Kidney epithelial cell (primary cell): Measurements from ENCODE around the gene LRRC49. TPM values are rescaled to one million over a fixed set of nuclear protein-coding genes. Genes with fewer than 3 reads are reported as not detected.
"Not testable (repeated sequence)": the region's sequence is repeated elsewhere in the genome, so short reads cannot be mapped to it uniquely, and the experiment has no call there.

Experiments used
- DNase-seq: peaks from one replicate; pipeline ENCODE4 v3.0.0-alpha.2; 2010; ENCODE audit warnings: low read depth
- H3K27me3 ChIP-seq: 2 replicates; pipeline ENCODE4 v1.6.0; 2011; ENCODE audit warnings: low read length; ENCODE audit not compliant: control insufficient read depth, insufficient read depth
- H3K36me3 ChIP-seq: 2 replicates; pipeline ENCODE4 v1.5.1; 2011; ENCODE audit warnings: low read length; ENCODE audit not compliant: control insufficient read depth, insufficient read depth
- H3K4me3 ChIP-seq: 2 replicates; pipeline ENCODE4 v1.5.1; 2011; ENCODE audit warnings: low read depth, mild to moderate bottlenecking, control low read depth, low read length
- CTCF ChIP-seq: IDR thresholded peaks from 2 replicates; pipeline ENCODE4 v1.5.1; 2011; ENCODE audit warnings: mild to moderate bottlenecking, moderate library complexity, low read length, control low read depth, inconsistent platforms; ENCODE audit not compliant: insufficient read depth, poor library complexity, severe bottlenecking
- total RNA-seq: library from RNA; depleted of rRNA; stranded (reverse); fragments of >200 nt; gene quantifications from 2 replicates; pipeline ENCODE4 v1.2.3, GENCODE V29; 2015

The LRRC49 gene
- total RNA-seq, 1 donor from 2014 or later, result 62.0 TPM

GRCh38 chr15:70920981-70921696, 28.5 kb downstream of the LRRC49 start:
- TF ChIP-seq CTCF, result no peak
- DNase-seq, result no peak
- Histone ChIP-seq H3K27me3 (no peaks in the 10 kb centered on the region), H3K36me3 (no peaks in the 10 kb centered on the region), H3K4me3 (no peak overlapping the region)

DNA sequence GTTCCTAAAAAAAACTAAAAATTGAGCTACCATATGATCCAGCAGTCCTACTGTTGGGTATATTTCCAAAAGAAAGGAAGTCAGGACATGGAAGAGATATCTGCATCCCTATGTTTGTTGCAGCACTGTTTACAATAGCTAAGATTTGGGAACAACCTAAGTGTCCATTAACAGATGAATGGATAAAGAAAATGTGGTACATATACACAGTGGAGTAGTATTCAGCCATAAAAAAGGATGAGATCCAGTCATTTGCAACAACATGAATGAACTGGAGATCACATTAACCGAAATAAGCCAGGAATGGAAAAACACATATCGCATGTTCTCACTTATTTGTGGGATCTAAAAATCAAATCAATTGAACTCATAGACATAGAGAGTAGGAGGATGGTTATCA, 29.5 kb downstream of the LRRC49 start:
- no peak for TF ChIP-seq CTCF
- H3K27me3 ChIP-seq, result no peaks in the 10 kb centered on the region
- no peaks in the 10 kb centered on the region for H3K36me3 ChIP-seq
- DNase-seq, result no peak
- H3K4me3 ChIP-seq, result no peak overlapping the region

GRCh38 chr15:70923311-70924080, 30.9 kb downstream of the LRRC49 start:
- no peak for TF ChIP-seq CTCF
- Histone ChIP-seq H3K27me3 (no peaks in the 10 kb centered on the region), H3K36me3 (no peaks in the 10 kb centered on the region), H3K4me3 (no peak overlapping the region)
- DNase-seq, result no peak

DNA sequence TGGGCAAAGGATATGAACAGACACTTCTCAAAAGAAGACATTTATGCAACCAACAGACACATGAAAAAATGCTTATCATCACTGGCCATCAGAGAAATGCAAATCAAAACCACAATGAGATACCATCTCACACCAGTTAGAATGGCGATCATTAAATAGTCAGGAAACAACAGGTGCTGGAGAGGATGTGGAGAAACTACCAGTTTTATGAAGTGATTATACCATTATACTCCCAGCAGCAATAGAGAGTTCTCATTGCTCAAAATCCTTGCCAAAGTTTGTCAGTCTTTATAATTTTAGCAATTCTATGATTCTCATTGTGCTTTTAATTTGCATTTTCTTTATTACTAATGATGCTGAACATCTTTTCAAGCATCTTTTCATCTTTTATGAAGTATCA, 34.3 kb downstream of the LRRC49 start:
- H3K36me3 ChIP-seq, H3K4me3 ChIP-seq, DNase-seq, H3K27me3 ChIP-seq: not testable (repeated sequence)

DNA sequence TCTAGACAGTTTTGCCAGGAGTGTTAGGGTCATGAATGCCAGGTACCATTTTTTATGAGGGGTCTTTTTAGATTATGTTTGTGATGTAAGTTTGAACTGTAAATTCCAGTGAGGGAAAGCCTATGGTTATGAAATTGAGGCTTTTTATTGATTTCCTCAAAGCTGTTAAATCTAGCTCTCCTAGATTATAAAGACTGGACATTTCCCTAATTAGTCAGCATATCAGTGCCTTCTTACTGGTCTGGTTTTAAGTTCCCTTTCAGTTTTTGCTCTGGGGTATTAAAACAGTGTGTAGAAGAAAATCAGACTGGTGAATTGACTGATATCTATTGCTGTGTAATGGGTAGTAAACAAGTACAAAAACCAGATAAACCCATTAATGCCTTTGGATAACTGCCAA, 39.2 kb downstream of the LRRC49 start:
- no peak for DNase-seq
- no peaks in the 10 kb centered on the region for H3K27me3 ChIP-seq
- no peaks in the 10 kb centered on the region for H3K36me3 ChIP-seq
- TF ChIP-seq CTCF, result no peak
- no peak overlapping the region for H3K4me3 ChIP-seq

DNA sequence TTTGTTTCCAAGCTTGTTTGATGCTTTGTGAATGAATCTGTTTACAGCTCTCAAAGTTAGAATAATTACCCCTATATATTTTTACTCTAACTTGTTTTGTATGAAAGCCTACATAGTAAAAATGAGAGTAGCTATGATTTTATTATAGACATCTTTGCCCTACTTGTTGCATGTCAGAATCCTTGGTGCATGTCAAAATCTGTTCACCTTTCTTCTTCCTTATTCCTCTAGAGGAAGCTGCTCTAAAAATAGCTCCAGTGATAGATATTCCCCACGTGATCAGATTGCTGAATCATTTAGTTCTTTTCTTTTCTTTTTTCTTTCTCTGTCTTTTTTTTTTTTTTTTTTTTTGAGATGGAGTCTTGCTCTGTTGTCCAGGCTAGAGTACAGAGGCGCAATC, 39.8 kb downstream of the LRRC49 start:
- Histone ChIP-seq H3K4me3 (no peak overlapping the region), H3K27me3 (no peaks in the 10 kb centered on the region), H3K36me3 (no peaks in the 10 kb centered on the region)
- no peak for TF ChIP-seq CTCF
- DNase-seq, result no peak
